DND-41 (cell line): ENCODE data around the gene MMAB.

Source experiments
- ATAC-seq: fragments of 200-7000 bp; cut with Tn5 transposase; 3 replicates; pipeline ENCODE4 v1.9.1; 2021; ENCODE audit warnings: low read depth; ENCODE audit not compliant: insufficient read depth
- DNase-seq: peaks from one replicate; pipeline ENCODE4 v3.0.0-alpha.2; 2020
- H2AFZ ChIP-seq: 2 replicates; pipeline ENCODE4 v1.6.0; 2012; ENCODE audit warnings: low read depth, low read length
- H3K27ac ChIP-seq: 2 replicates; pipeline ENCODE4 v1.5.1; 2012; ENCODE audit warnings: low read length, inconsistent platforms
- H3K27me3 ChIP-seq: fragments of 200-600 bp; sonication (generic); 2 replicates; pipeline ENCODE4 v1.6.0; 2012; ENCODE audit warnings: low read length, mild to moderate bottlenecking, inconsistent platforms; ENCODE audit not compliant: insufficient read depth, poor library complexity
- H3K36me3 ChIP-seq: 2 replicates; pipeline ENCODE4 v1.5.1; 2012; ENCODE audit warnings: low read length, inconsistent platforms; ENCODE audit not compliant: insufficient read depth
- H3K4me1 ChIP-seq: 2 replicates; pipeline ENCODE4 v1.5.1; 2012; ENCODE audit warnings: mild to moderate bottlenecking, low read length; ENCODE audit not compliant: insufficient read depth
- H3K4me2 ChIP-seq: 2 replicates; pipeline ENCODE4 v1.6.0; 2012; ENCODE audit warnings: mild to moderate bottlenecking, moderate library complexity, low read length, inconsistent platforms; ENCODE audit not compliant: insufficient read depth
- H3K4me3 ChIP-seq, 2 experiments: fragments of 200-600 bp in 1 of 2; shearing (Covaris generic) in 1 of 2; 2 replicates each; pipeline ENCODE4 v1.5.1; 2012 to 2016; ENCODE audit warnings: inconsistent platforms in 2 of 2, low read length in 2 of 2, mild to moderate bottlenecking in 2 of 2, low read depth in 1 of 2, moderate library complexity in 1 of 2
- H3K79me2 ChIP-seq: 2 replicates; pipeline ENCODE4 v1.6.0; 2012; ENCODE audit warnings: low read length, inconsistent platforms; ENCODE audit not compliant: insufficient read depth
- H3K9ac ChIP-seq: 2 replicates; pipeline ENCODE4 v1.6.0; 2012; ENCODE audit warnings: low read depth, mild to moderate bottlenecking, inconsistent platforms, low read length, moderate library complexity
- H3K9me3 ChIP-seq: 2 replicates; pipeline ENCODE4 v1.5.1; 2012; ENCODE audit warnings: low read length, moderate library complexity, mild to moderate bottlenecking, inconsistent platforms; ENCODE audit not compliant: insufficient read depth, severe bottlenecking
- H4K20me1 ChIP-seq: 2 replicates; pipeline ENCODE4 v1.6.0; 2012; ENCODE audit warnings: low read length; ENCODE audit not compliant: insufficient read depth
- EZH2 ChIP-seq: IDR thresholded peaks from 3 replicates; pipeline ENCODE4 v1.6.1; 2012; ENCODE audit warnings: borderline replicate concordance, low read depth, mild to moderate bottlenecking, moderate library complexity, low read length, inconsistent platforms; ENCODE audit not compliant: severe bottlenecking
- TF ChIP-seq, protein P1 (sequence below): IDR thresholded peaks from 2 replicates; pipeline ENCODE4 v1.5.1; 2012; ENCODE audit warnings: borderline replicate concordance, low read length, moderate library complexity, mild to moderate bottlenecking; ENCODE audit not compliant: poor library complexity, severe bottlenecking; ENCODE audit errors: extremely low read depth

Gene MMAB

DNA sequence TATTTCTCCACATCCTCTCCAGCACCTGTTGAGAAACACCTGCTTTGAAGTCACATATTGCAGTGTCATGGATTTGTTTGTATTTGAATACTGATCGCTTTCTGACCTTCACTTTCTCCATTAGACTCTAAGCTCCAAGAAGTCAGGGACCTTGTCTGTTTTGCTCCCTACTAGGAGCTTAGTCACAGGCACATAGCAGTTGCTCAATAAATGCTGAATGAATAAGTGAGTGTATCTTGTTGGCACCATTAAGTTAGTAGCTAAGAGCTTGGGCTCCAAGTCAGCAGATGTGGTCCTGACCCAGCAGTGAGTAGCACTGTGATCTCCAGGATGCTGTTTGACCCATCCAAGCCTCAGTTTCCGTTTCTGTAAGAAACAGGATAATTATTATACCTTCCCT, 10.4 kb upstream of the MMAB start:
- Histone ChIP-seq H2AFZ (no peak overlapping the region), H3K9me3 (no peaks in the 10 kb centered on the region), H3K4me3 (no peak overlapping the region), H3K4me1 (no peaks in the 10 kb centered on the region), H3K27me3 (no peaks in the 10 kb centered on the region), H3K36me3 (peaks cover 70% of the 10 kb centered on the region), H3K79me2 (no peaks in the 10 kb centered on the region), H3K27ac (no peak overlapping the region), H3K4me2 (no peak overlapping the region), H4K20me1 (peaks cover 5% of the 10 kb centered on the region; the same call in 1 of the 2 replicates), H3K9ac (no peak overlapping the region)
- TF ChIP-seq EZH2, result no peak
- TF ChIP-seq, protein P1, sequence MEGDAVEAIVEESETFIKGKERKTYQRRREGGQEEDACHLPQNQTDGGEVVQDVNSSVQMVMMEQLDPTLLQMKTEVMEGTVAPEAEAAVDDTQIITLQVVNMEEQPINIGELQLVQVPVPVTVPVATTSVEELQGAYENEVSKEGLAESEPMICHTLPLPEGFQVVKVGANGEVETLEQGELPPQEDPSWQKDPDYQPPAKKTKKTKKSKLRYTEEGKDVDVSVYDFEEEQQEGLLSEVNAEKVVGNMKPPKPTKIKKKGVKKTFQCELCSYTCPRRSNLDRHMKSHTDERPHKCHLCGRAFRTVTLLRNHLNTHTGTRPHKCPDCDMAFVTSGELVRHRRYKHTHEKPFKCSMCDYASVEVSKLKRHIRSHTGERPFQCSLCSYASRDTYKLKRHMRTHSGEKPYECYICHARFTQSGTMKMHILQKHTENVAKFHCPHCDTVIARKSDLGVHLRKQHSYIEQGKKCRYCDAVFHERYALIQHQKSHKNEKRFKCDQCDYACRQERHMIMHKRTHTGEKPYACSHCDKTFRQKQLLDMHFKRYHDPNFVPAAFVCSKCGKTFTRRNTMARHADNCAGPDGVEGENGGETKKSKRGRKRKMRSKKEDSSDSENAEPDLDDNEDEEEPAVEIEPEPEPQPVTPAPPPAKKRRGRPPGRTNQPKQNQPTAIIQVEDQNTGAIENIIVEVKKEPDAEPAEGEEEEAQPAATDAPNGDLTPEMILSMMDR, result no peak
- DNase-seq (no peak), ATAC-seq (no peak)

DNA sequence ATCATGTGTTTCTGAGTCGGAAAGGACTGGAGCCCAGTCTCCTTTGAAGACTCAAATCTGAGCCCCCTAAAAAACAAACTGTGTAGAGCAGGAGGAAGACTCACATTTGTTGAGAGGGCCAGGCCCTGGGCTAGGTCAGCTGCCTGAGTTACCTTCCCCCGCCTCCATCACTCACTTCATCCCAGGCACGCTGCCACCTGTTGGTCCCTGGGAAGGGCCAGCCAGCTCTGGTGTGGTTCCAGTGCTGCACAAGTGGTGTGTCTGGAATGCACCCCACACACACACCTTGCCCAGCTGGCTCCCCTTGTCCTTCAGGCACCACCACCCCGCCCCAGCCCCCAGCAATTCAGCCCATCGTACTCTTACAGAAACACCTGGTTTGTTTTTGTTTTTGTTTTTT, 9.3 kb upstream of the MMAB start:
- no peaks in the 10 kb centered on the region for H3K4me1 ChIP-seq
- ATAC-seq (no peak), DNase-seq (no peak)
- no peak for TF ChIP-seq EZH2
- TF ChIP-seq, protein P1, result no peak
- H3K9ac ChIP-seq, result no peak overlapping the region
- no peaks in the 10 kb centered on the region for H3K9me3 ChIP-seq
- no peaks in the 10 kb centered on the region for H3K27me3 ChIP-seq
- H3K79me2 ChIP-seq, result no peaks in the 10 kb centered on the region
- H4K20me1 ChIP-seq, result peaks cover 8% of the 10 kb centered on the region; the same call in 1 of the 2 replicates
- H2AFZ ChIP-seq, result no peak overlapping the region
- no peak overlapping the region for H3K27ac ChIP-seq
- H3K4me2 ChIP-seq, result no peak overlapping the region
- no peak overlapping the region for H3K4me3 ChIP-seq
- H3K36me3 ChIP-seq, result peaks cover 70% of the 10 kb centered on the region

DNA sequence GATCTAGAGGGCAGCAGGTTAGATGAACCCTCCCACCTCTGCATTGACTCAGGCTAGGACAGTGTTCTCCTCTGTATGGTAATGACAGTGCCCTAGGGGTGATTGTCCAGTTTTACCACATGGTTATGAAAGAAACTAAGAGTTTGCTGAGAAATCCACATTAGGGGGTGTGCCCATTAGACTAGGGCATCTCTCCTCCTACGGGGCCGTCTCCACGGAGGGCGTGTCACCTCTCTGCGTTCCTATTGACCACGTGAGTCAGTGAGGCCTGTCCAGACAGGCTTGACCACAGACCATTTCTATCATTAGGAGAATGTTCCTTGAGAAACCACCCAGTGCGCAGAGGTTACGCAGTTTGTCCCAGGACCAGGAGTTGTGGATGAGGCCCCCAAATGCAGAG, 8.6 kb upstream of the MMAB start:
- no peak for TF ChIP-seq EZH2
- H3K36me3 ChIP-seq, result peaks cover 70% of the 10 kb centered on the region
- H3K4me3 ChIP-seq, result no peak overlapping the region
- no peaks in the 10 kb centered on the region for H3K4me1 ChIP-seq
- no peak overlapping the region for H3K9ac ChIP-seq
- H3K79me2 ChIP-seq, result no peaks in the 10 kb centered on the region
- no peak overlapping the region for H3K4me2 ChIP-seq
- H3K9me3 ChIP-seq, result no peaks in the 10 kb centered on the region
- DNase-seq, result no peak
- no peak for ATAC-seq
- H4K20me1 ChIP-seq, result peaks cover 8% of the 10 kb centered on the region; the same call in 1 of the 2 replicates
- no peaks in the 10 kb centered on the region for H3K27me3 ChIP-seq
- no peak overlapping the region for H3K27ac ChIP-seq
- no peak overlapping the region for H2AFZ ChIP-seq

DNA sequence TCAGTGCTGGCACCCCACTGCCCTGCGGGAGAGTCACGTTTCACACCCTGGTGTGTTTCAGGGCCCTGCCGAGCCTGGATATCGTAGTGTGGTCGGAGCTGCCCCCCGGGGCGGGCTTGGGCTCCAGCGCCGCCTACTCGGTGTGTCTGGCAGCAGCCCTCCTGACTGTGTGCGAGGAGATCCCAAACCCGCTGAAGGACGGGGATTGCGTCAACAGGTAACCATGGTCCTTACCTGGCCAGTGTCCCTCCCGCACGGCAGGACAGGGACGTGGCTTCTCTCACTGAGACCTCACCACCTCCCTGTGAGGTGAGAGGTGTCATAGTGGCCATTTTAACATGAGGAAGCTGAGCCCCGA, 8.0 kb upstream of the MMAB start:
- no peaks in the 10 kb centered on the region for H3K9me3 ChIP-seq
- H3K36me3 ChIP-seq, result peaks cover 68% of the 10 kb centered on the region
- no peaks in the 10 kb centered on the region for H3K27me3 ChIP-seq
- H3K4me3 ChIP-seq, result no peak overlapping the region
- H3K79me2 ChIP-seq, result no peaks in the 10 kb centered on the region
- no peaks in the 10 kb centered on the region for H3K4me1 ChIP-seq
- no peak overlapping the region for H3K27ac ChIP-seq
- H2AFZ ChIP-seq, result no peak overlapping the region
- DNase-seq, result no peak
- 0 out of 2 replicates have a peak, but pooled peaks cover 8% of the 10 kb centered on the region for H4K20me1 ChIP-seq
- no peak overlapping the region for H3K9ac ChIP-seq
- ATAC-seq, result no peak
- H3K4me2 ChIP-seq, result no peak overlapping the region
- TF ChIP-seq, protein P1, result no peak
- no peak for TF ChIP-seq EZH2
